GM12878 (cell line): Measurements from ENCODE around the gene PRKCE.

Experiments
- ATF3 ChIP-seq: IDR thresholded peaks from 2 replicates; pipeline ENCODE4 v1.6.1; 2011; ENCODE audit warnings: low read depth, mild to moderate bottlenecking, low read length, moderate library complexity, borderline replicate concordance; ENCODE audit errors: extremely low read depth
- CTCF ChIP-seq, 3 experiments: IDR thresholded peaks in 2 of 3; conservative IDR thresholded peaks in 1 of 3; 2 replicates each; pipeline ENCODE4 v1.5.1; 2011; ENCODE audit warnings: low read depth in 3 of 3, low read length in 3 of 3, mild to moderate bottlenecking in 3 of 3, control low read depth in 2 of 3, moderate library complexity in 2 of 3, inconsistent platforms in 1 of 3, mixed read lengths in 1 of 3; ENCODE audit not compliant: control insufficient read depth in 2 of 3, insufficient read depth in 1 of 3; ENCODE audit errors: extremely low read depth in 1 of 3
- DPF2 ChIP-seq: fragments of 450-650 bp; IDR thresholded peaks from 2 replicates; pipeline ENCODE4 v1.6.1; 2017; ENCODE audit warnings: mild to moderate bottlenecking
- EZH2 ChIP-seq: IDR thresholded peaks from 2 replicates; pipeline ENCODE4 v1.6.1; 2012; ENCODE audit warnings: low read depth, mild to moderate bottlenecking, control low read depth, inconsistent platforms, low read length, borderline replicate concordance; ENCODE audit not compliant: control insufficient read depth
- MAX ChIP-seq: IDR thresholded peaks from 2 replicates; pipeline ENCODE4 v1.6.1; 2012; ENCODE audit warnings: low read depth, low read length, improper control_type of control experiment
- RAD51 ChIP-seq: fragments of 450-650 bp; IDR thresholded peaks from 2 replicates; pipeline ENCODE4 v1.6.1; 2016; ENCODE audit warnings: moderate library complexity, mild to moderate bottlenecking, inconsistent platforms
- REST ChIP-seq: IDR thresholded peaks from 2 replicates; pipeline ENCODE4 v1.6.1; 2012; ENCODE audit warnings: mild to moderate bottlenecking, low read depth, low read length
- TCF3 ChIP-seq: IDR thresholded peaks from 2 replicates; pipeline ENCODE4 v1.6.1; 2012; ENCODE audit warnings: low read depth, mild to moderate bottlenecking, low read length, borderline replicate concordance; ENCODE audit not compliant: insufficient read depth
- TCF7 ChIP-seq: IDR thresholded peaks from 2 replicates; pipeline ENCODE4 v1.6.1; 2014; ENCODE audit warnings: antibody characterized with exemption, borderline replicate concordance
- YY1 ChIP-seq: IDR thresholded peaks from 2 replicates; pipeline ENCODE4 v1.6.1; 2011; ENCODE audit warnings: low read depth, mild to moderate bottlenecking, low read length
- ZNF207 ChIP-seq: fragments of 450-650 bp; IDR thresholded peaks from 2 replicates; pipeline ENCODE4 v1.6.1; 2014; ENCODE audit warnings: antibody characterized with exemption, mild to moderate bottlenecking, borderline replicate concordance

- TF ChIP-seq MAX = no peak
- TF ChIP-seq CTCF (IDR thresholded peaks at IDR 0.05 in 2 of 3, conservative IDR thresholded peaks at IDR 0.05 in 1 of 3; ENCODE audit: control insufficient read depth in 2 of 3, extremely low read depth in 1 of 3, insufficient read depth in 1 of 3, low read depth in 3 of 3, low read length in 3 of 3) = no peak
- no peak for TF ChIP-seq REST
- TF ChIP-seq YY1 = no peak
- no peak for TF ChIP-seq EZH2
- TF ChIP-seq TCF3 = no peak
- TF ChIP-seq RAD51 = no peak
- no peak for TF ChIP-seq ZNF207
- TF ChIP-seq DPF2 = no peak
- no peak for TF ChIP-seq TCF7
- no peak for TF ChIP-seq ATF3
These were observed 2.8 kb downstream of the PRKCE start for GRCh38 chr2:45654250-45654649.
